Measurements from ENCODE around the gene ITPRID1. TPM values are rescaled to one million over a fixed set of nuclear protein-coding genes. Genes with fewer than 3 reads are reported as not detected.

ITPRID1 gene
- total RNA-seq, 1 experiment from 2014 or later = 1.2 TPM

- no peaks in the 10 kb centered on the region for H4K20me1 ChIP-seq (ENCODE audit: control insufficient read depth, insufficient read depth, insufficient read length)
- no peaks in the 10 kb centered on the region for H3K79me2 ChIP-seq (ENCODE audit: insufficient read depth, low read length)
- no peak overlapping the region for H4K5ac ChIP-seq (ENCODE audit: insufficient read length, low read depth, low read length)
- no peak overlapping the region for H3K56ac ChIP-seq (ENCODE audit: insufficient read length, low read depth, low read length)
- no peaks in the 10 kb centered on the region for H3K9me3 ChIP-seq (ENCODE audit: control insufficient read depth, low read depth, low read length)
- no CpG with 5 or more reads among the region's 4 CpGs for WGBS (ENCODE audit: extremely low coverage, insufficient read length, low lambda C conversion rate)
- no peaks in the 10 kb centered on the region for H3K36me3 Mint-ChIP-seq (ENCODE audit: insufficient read depth in 1 of 3, low read depth in 3 of 3)
- no peak overlapping the region for H3K23ac ChIP-seq (ENCODE audit: insufficient read length, low read depth, low read length)
- no peak overlapping the region for H3K9ac ChIP-seq (ENCODE audit: extremely low read depth, insufficient read length, low read length)
- no peak overlapping the region for H3K4me2 ChIP-seq (ENCODE audit: insufficient read depth, insufficient read length, low read length)
- H3K27me3 Mint-ChIP-seq (ENCODE audit: low read depth) = no peaks in the 10 kb centered on the region
- no peak overlapping the region for H2BK15ac ChIP-seq (ENCODE audit: low read depth, low read length)
- no peak overlapping the region for H2AFZ ChIP-seq (ENCODE audit: low read length)
- no peak overlapping the region for H4K8ac ChIP-seq (replicated peaks; ENCODE audit: insufficient read length, low read depth, low read length)
- H2AK5ac ChIP-seq (ENCODE audit: insufficient read length, low read length) = no peak overlapping the region
- peaks cover 16 to 19% of the 10 kb centered on the region in 2 experiments for H3K4me1 Mint-ChIP-seq
- no peak overlapping the region for H2BK12ac ChIP-seq (ENCODE audit: insufficient read length, low read depth, low read length)
- H3K14ac ChIP-seq (ENCODE audit: insufficient read depth, low read length) = no peak overlapping the region
- H3K9me3 Mint-ChIP-seq = no peaks in the 10 kb centered on the region
- no peak overlapping the region for H2BK5ac ChIP-seq (ENCODE audit: insufficient read length, low read length)
- no peak for TF ChIP-seq CTCF (conservative IDR thresholded peaks at IDR 0.05)
- DNase-seq = no peak
- H3K18ac ChIP-seq (ENCODE audit: insufficient read length, low read depth, low read length) = no peak overlapping the region
- no peaks in the 10 kb centered on the region; the same call in 1 of the 2 replicates for H3K4me1 ChIP-seq (ENCODE audit: insufficient read depth, low read length)
- no peaks in the 10 kb centered on the region for H3K27me3 ChIP-seq (ENCODE audit: insufficient read depth, low read length)
- H3T11ph ChIP-seq (ENCODE audit: low read length) = no peak overlapping the region
- H3K79me1 ChIP-seq (ENCODE audit: insufficient read depth, low read depth, low read length, poor library complexity, severe bottlenecking) = no peaks in the 10 kb centered on the region
- no peak overlapping the region for H3K4me3 Mint-ChIP-seq
- H3K27ac Mint-ChIP-seq = no peak overlapping the region
- no peak overlapping the region for H3K4ac ChIP-seq (ENCODE audit: low read depth, low read length)
- no peak overlapping the region for H3K27ac ChIP-seq (ENCODE audit: insufficient read length, low read depth, low read length)
- H3K23me2 ChIP-seq (ENCODE audit: insufficient read length, low read depth, low read length, poor library complexity, severe bottlenecking) = no peaks in the 10 kb centered on the region
- no peak overlapping the region for H4K91ac ChIP-seq (ENCODE audit: insufficient read length, low read depth, low read length)
- H2BK120ac ChIP-seq (ENCODE audit: low read depth, low read length, poor library complexity, severe bottlenecking) = no peak overlapping the region
- no peak overlapping the region for H2BK20ac ChIP-seq (ENCODE audit: low read depth, low read length, poor library complexity, severe bottlenecking)
These were observed 55.6 kb downstream of the ITPRID1 start for GRCh38 chr7:31569528-31569927.
